PFSK-1 (cell line): ENCODE results near the gene FOSL1.

Experiments
- FOXP2 ChIP-seq: optimal IDR thresholded peaks from 2 replicates; pipeline ENCODE3; 2011; ENCODE audit warnings: borderline replicate concordance, control low read depth, inconsistent platforms; ENCODE audit not compliant: insufficient read depth; ENCODE audit errors: extremely low read length, extremely low read depth
- POLR2AphosphoS5 ChIP-seq: IDR thresholded peaks from 2 replicates; pipeline ENCODE4 v1.6.1; 2012; ENCODE audit warnings: low read depth, mild to moderate bottlenecking, control low read depth, low read length, moderate library complexity
- REST ChIP-seq, 2 experiments: IDR thresholded peaks; 2 replicates each; pipeline versions ENCODE4 v1.6.1 to v1.8.0; 2011 to 2012; ENCODE audit warnings: low read depth in 2 of 2, low read length in 2 of 2, control low read depth in 1 of 2, inconsistent platforms in 1 of 2, mild to moderate bottlenecking in 1 of 2, moderate library complexity in 1 of 2; ENCODE audit not compliant: insufficient read depth in 1 of 2
- SIN3A ChIP-seq: IDR thresholded peaks from 2 replicates; pipeline ENCODE4 v1.6.1; 2012; ENCODE audit warnings: mild to moderate bottlenecking, low read length, moderate library complexity, borderline replicate concordance; ENCODE audit not compliant: insufficient read depth
- TAF1 ChIP-seq: IDR thresholded peaks from 2 replicates; pipeline ENCODE4 v1.6.1; 2012; ENCODE audit warnings: low read length, control low read depth, borderline replicate concordance; ENCODE audit not compliant: insufficient read depth

FOSL1 gene

GRCh38 chr11:65934014-65934413 lies 33.8 kb upstream of the FOSL1 start:
- no peak for TF ChIP-seq POLR2AphosphoS5
- TF ChIP-seq FOXP2: no peak
- no peak for TF ChIP-seq TAF1
- TF ChIP-seq SIN3A: no peak
- no peak for TF ChIP-seq REST (IDR thresholded peaks at IDR 0.05; ENCODE audit: insufficient read depth in 1 of 2, low read depth in 2 of 2, low read length in 2 of 2)

DNA sequence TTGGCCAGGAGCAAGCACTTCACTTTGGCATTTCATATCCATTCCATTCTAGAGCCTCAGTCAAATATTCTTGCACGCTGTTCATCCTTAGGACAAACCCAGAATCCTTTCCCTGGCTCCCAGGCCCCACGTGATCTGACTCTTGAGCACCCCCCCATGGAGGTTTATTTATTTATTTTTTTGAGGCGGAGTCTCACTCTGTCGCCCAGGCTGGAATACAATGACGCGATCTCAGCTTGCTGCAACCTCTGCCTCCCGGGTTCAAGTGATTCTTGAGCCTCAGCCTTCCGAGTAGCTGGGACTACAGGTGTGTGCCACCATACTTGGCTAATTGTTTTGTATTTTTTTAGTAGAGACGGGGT lies 32.4 kb upstream of the FOSL1 start:
- no peak for TF ChIP-seq SIN3A
- TF ChIP-seq POLR2AphosphoS5: no peak
- no peak for TF ChIP-seq TAF1
- no peak for TF ChIP-seq REST (IDR thresholded peaks at IDR 0.05; ENCODE audit: insufficient read depth in 1 of 2, low read depth in 2 of 2, low read length in 2 of 2)
- TF ChIP-seq FOXP2: no peak

DNA sequence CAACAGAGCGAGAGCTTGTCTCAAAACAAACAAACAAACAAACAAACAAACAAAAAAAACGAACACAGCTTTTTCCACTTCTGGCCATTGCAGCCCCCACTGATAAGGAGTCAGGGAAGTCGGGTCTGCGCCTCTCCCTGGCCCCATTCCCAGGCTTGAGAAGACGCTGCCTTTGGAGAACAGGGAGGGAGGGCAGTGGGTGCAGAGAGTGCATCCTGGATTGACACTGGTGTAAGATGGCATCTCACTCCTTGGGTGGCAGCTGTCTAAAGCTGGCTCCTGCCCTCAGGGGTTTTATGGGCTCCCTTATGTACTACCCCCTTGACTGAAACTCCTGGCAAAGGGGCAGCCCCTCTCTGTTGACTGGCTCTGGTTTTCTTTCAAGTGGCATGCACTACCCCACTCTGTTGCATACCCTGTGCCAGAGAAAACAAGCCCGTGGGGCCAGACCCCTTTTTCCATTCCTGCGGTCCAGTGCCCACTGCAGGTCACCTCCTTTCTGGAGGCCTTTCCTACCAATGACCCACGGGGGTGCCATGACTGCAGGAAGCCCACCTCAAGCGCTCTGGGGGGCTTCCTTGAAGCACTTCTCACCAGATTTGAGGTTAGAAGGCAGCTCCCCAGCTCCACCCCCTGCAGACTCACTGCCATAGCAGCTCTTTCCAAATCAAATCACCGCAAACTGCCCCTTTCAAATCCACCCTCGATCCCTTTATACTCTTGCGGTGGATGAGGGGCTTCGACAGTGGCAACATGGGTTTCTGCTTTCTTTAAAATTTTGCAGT lies 31.8 kb upstream of the FOSL1 start:
- TF ChIP-seq TAF1 (no peak), FOXP2 (no peak), REST (IDR thresholded peaks at IDR 0.05; ENCODE audit: insufficient read depth in 1 of 2, low read depth in 2 of 2, low read length in 2 of 2) (no peak), POLR2AphosphoS5 (no peak), SIN3A (no peak)

GRCh38 chr11:65928667-65929066 lies 28.5 kb upstream of the FOSL1 start:
- no peak for TF ChIP-seq POLR2AphosphoS5
- no peak for TF ChIP-seq FOXP2
- no peak for TF ChIP-seq SIN3A
- no peak for TF ChIP-seq REST (IDR thresholded peaks at IDR 0.05; ENCODE audit: insufficient read depth in 1 of 2, low read depth in 2 of 2, low read length in 2 of 2)
- no peak for TF ChIP-seq TAF1
